Measurements from ENCODE around the gene RELN.

DNA sequence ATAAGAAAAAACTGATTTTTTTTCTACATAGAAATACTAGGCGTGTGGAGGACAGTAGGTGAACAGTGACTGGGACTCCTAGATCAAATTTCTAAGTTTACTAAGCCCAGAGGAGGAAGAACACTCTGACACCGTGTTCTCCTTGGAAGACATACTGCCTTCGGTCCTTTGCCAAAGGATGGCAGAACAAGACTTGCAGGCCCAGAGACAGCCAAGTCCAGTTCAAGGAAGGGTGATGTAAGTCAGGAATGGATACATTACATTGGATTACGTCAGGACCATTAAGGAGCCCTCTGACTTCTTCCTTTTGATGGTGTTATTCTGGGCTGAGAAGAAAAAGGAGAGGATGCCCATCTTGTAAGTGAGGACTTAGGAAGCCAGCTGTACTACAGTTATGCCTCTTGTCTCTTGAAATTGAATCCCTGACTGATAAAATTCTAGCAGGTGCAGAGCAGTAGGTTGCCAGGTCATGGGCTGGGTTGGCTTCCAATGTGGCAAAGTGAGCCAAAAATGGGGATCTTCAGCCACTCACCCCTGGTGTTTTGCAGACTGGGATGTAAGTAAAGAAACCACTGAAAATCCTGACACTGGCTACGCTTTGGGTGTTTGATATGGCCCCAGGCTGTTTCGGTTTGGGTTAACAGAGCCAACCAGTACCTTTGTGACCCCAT lies 45.1 kb downstream of the RELN start:
- TF ChIP-seq CTCF (IDR thresholded peaks at IDR 0.05): no peak
- TF ChIP-seq POLR2A (IDR thresholded peaks at IDR 0.05): no peak
- TF ChIP-seq POLR2AphosphoS5 (IDR thresholded peaks at IDR 0.05): no peak

All from gastroesophageal sphincter (tissue), 3 donors.